Effector memory CD8-positive, alpha-beta T cell (primary cell): ENCODE data around the gene GAD1.

Experiments used
- ATAC-seq: fragments of 150-1000 bp; cut with Tn5 transposase; replicated peaks from 2 replicates; pipeline ENCODE4 v1.10.0; 2021; ENCODE audit warnings: mild to moderate bottlenecking, moderate library complexity
- DNase-seq, 3 experiments: peaks; one replicate each; pipeline ENCODE4 v3.0.0; 2021
- H3K27ac Mint-ChIP-seq, 2 donors: one replicate each; pipeline ENCODE4 v1.8.0; 2022; ENCODE audit warnings: mild to moderate bottlenecking in 2 of 2, mixed read lengths in 2 of 2, moderate library complexity in 2 of 2
- H3K27me3 Mint-ChIP-seq, 2 donors: one replicate each; pipeline ENCODE4 v1.8.0; 2022; ENCODE audit warnings: mixed read lengths in 2 of 2
- H3K36me3 Mint-ChIP-seq: one replicate; pipeline ENCODE4 v1.8.0; 2022; ENCODE audit warnings: mild to moderate bottlenecking, moderate library complexity, mixed read lengths; ENCODE audit not compliant: insufficient read depth
- H3K4me1 Mint-ChIP-seq, 2 donors: one replicate each; pipeline ENCODE4 v1.8.0; 2022; ENCODE audit warnings: low read depth in 2 of 2, mixed read lengths in 2 of 2
- H3K4me3 Mint-ChIP-seq, 2 donors: one replicate each; pipeline ENCODE4 v1.8.0; 2022; ENCODE audit warnings: mild to moderate bottlenecking in 2 of 2, mixed read lengths in 2 of 2, moderate library complexity in 2 of 2
- H3K9me3 Mint-ChIP-seq, 2 donors: one replicate each; pipeline ENCODE4 v1.8.0; 2022; ENCODE audit warnings: mixed read lengths in 2 of 2

The GAD1 gene

GRCh38 chr2:170812710-170813600, 3.7 kb upstream of the GAD1 start:
- ATAC-seq (no peak), DNase-seq (no peak)
- Mint-ChIP-seq H3K27me3 (peaks cover 63 to 72% of the 10 kb centered on the region in 2 donors), H3K9me3 (no peaks in the 10 kb centered on the region), H3K36me3 (peaks cover 17% of the 10 kb centered on the region), H3K27ac (no peak overlapping the region), H3K4me3 (no peak overlapping the region), H3K4me1 (peaks cover 17% of the 10 kb centered on the region in 2 donors)

GRCh38 chr2:170813611-170814532, 2.8 kb upstream of the GAD1 start:
- H3K4me3 Mint-ChIP-seq: peak overlapping the region in 1 of 2 donors; percentile 14
- no peaks in the 10 kb centered on the region for H3K9me3 Mint-ChIP-seq
- no peak for ATAC-seq
- peaks cover 23 to 24% of the 10 kb centered on the region in 2 donors for H3K4me1 Mint-ChIP-seq
- no peak overlapping the region for H3K27ac Mint-ChIP-seq
- H3K27me3 Mint-ChIP-seq: peaks cover 67 to 78% of the 10 kb centered on the region in 2 donors
- peaks cover 17% of the 10 kb centered on the region for H3K36me3 Mint-ChIP-seq
- no peak for DNase-seq

GRCh38 chr2:170814533-170815230, 2.0 kb upstream of the GAD1 start:
- H3K27ac Mint-ChIP-seq: no peak overlapping the region

GRCh38 chr2:170815311-170815710, 1.4 kb upstream of the GAD1 start:
- ATAC-seq: no peak
- peaks cover 17% of the 10 kb centered on the region for H3K36me3 Mint-ChIP-seq
- no peak overlapping the region for H3K27ac Mint-ChIP-seq

More at GRCh38 chr2:170814533-170815230, 2.0 kb upstream of the GAD1 start:
- DNase-seq: no peak
- Mint-ChIP-seq H3K27me3 (peaks cover 67 to 78% of the 10 kb centered on the region in 2 donors), H3K36me3 (peaks cover 17% of the 10 kb centered on the region), H3K4me1 (peaks cover 24 to 25% of the 10 kb centered on the region in 2 donors), H3K4me3 (peak overlapping the region; percentile 76 to 80), H3K9me3 (no peaks in the 10 kb centered on the region)
- no peak for ATAC-seq

GRCh38 chr2:170815746-170816503, 762 bp upstream of the GAD1 start:
- Mint-ChIP-seq H3K27ac (no peak overlapping the region), H3K27me3 (peaks cover 72 to 89% of the 10 kb centered on the region in 2 donors), H3K4me1 (peaks cover 31% of the 10 kb centered on the region in 2 donors), H3K4me3 (peak overlapping the region; percentile 76 to 80), H3K9me3 (no peaks in the 10 kb centered on the region), H3K36me3 (peaks cover 17% of the 10 kb centered on the region)
- peak; percentile 44 to 56 (median 56) for DNase-seq
- peak; percentile 56 for ATAC-seq

More at GRCh38 chr2:170815311-170815710, 1.4 kb upstream of the GAD1 start:
- Mint-ChIP-seq H3K27me3 (peaks cover 68 to 83% of the 10 kb centered on the region in 2 donors), H3K9me3 (no peaks in the 10 kb centered on the region), H3K4me3 (peak overlapping the region; percentile 76 to 80), H3K4me1 (peaks cover 24 to 25% of the 10 kb centered on the region in 2 donors)
- no peak for DNase-seq

- DNase-seq: no peak
Measured at GRCh38 chr2:170817093-170818035, 677 bp downstream of the GAD1 start.

GRCh38 chr2:170818036-170818751, 1.5 kb downstream of the GAD1 start:
- DNase-seq: no peak
- H3K36me3 Mint-ChIP-seq: peaks cover 17% of the 10 kb centered on the region
- H3K9me3 Mint-ChIP-seq: no peaks in the 10 kb centered on the region
- H3K4me3 Mint-ChIP-seq: peak overlapping the region; percentile 76 to 80
- ATAC-seq: no peak
- H3K27me3 Mint-ChIP-seq: peaks cover 84 to 100% of the 10 kb centered on the region in 2 donors
- H3K4me1 Mint-ChIP-seq: peaks cover 46 to 51% of the 10 kb centered on the region in 2 donors
- no peak overlapping the region for H3K27ac Mint-ChIP-seq

More at GRCh38 chr2:170817093-170818035, 677 bp downstream of the GAD1 start:
- Mint-ChIP-seq H3K27me3 (peaks cover 86 to 100% of the 10 kb centered on the region in 2 donors), H3K9me3 (no peaks in the 10 kb centered on the region), H3K4me3 (peak overlapping the region; percentile 76 to 80), H3K36me3 (peaks cover 17% of the 10 kb centered on the region), H3K4me1 (peaks cover 40 to 45% of the 10 kb centered on the region in 2 donors), H3K27ac (no peak overlapping the region)
- no peak for ATAC-seq

GRCh38 chr2:170818752-170819470, 2.2 kb downstream of the GAD1 start:
- DNase-seq: no peak
- Mint-ChIP-seq H3K27ac (no peak overlapping the region), H3K4me1 (peaks cover 47 to 48% of the 10 kb centered on the region in 2 donors)

GRCh38 chr2:170819680-170820664, 3.3 kb downstream of the GAD1 start:
- ATAC-seq: no peak
- Mint-ChIP-seq H3K27me3 (peaks cover 79 to 98% of the 10 kb centered on the region in 2 donors), H3K4me1 (peaks cover 46% of the 10 kb centered on the region in 2 donors), H3K4me3 (peak overlapping the region; percentile 85), H3K27ac (peak overlapping the region in 1 of 2 donors; percentile 10), H3K9me3 (no peaks in the 10 kb centered on the region), H3K36me3 (peaks cover 4% of the 10 kb centered on the region)
- no peak for DNase-seq

More at GRCh38 chr2:170818752-170819470, 2.2 kb downstream of the GAD1 start:
- Mint-ChIP-seq H3K27me3 (peaks cover 79 to 98% of the 10 kb centered on the region in 2 donors), H3K36me3 (peaks cover 11% of the 10 kb centered on the region), H3K9me3 (no peaks in the 10 kb centered on the region), H3K4me3 (peak overlapping the region; percentile 76 to 80)
- no peak for ATAC-seq
